HCT116 (cell line): ENCODE data around the gene TCF23.

Experiments used
- CTCF ChIP-seq, 3 experiments: fragments of 200-600 bp in 1 of 3; sonication (generic) in 1 of 3; IDR thresholded peaks in 2 of 3; conservative IDR thresholded peaks in 1 of 3; 2 replicates each; pipeline ENCODE4 v1.5.1; 2012 to 2017; ENCODE audit warnings: low read depth in 2 of 3, low read length in 2 of 3, antibody characterized with exemption in 1 of 3, borderline replicate concordance in 1 of 3, control low read depth in 1 of 3, mild to moderate bottlenecking in 1 of 3, mixed read lengths in 1 of 3, mixed run types in 1 of 3, moderate library complexity in 1 of 3; ENCODE audit not compliant: insufficient read depth in 1 of 3
- POLR2A ChIP-seq: IDR thresholded peaks from 2 replicates; pipeline ENCODE4 v1.7.0; 2011; ENCODE audit warnings: borderline replicate concordance; ENCODE audit not compliant: insufficient read depth, insufficient read length; ENCODE audit errors: extremely low read depth
- SP1 ChIP-seq: IDR thresholded peaks from 2 replicates; pipeline ENCODE4 v1.6.1; 2012; ENCODE audit warnings: low read depth
- ZBTB33 ChIP-seq: IDR thresholded peaks from 2 replicates; pipeline ENCODE4 v1.6.1; 2011; ENCODE audit warnings: mild to moderate bottlenecking, low read length, moderate library complexity; ENCODE audit not compliant: insufficient replicate concordance; ENCODE audit errors: extremely low read depth

- no peak for TF ChIP-seq POLR2A
- no peak for TF ChIP-seq ZBTB33
- no peak for TF ChIP-seq SP1
- TF ChIP-seq CTCF (IDR thresholded peaks at IDR 0.05 in 2 of 3, conservative IDR thresholded peaks at IDR 0.05 in 1 of 3; ENCODE audit: borderline replicate concordance in 1 of 3, insufficient read depth in 1 of 3, low read depth in 2 of 3, low read length in 2 of 3) = no peak
Observed at GRCh38 chr2:27128668-27129571, 19.9 kb upstream of the TCF23 start.
